Measurements from ENCODE around the gene CCDC141. TPM values are rescaled to one million over a fixed set of nuclear protein-coding genes. Genes with fewer than 3 reads are reported as not detected.

CCDC141 gene
- total RNA-seq, 2 experiments from 2014 or later: 30.6 to 31.5 TPM

DNA sequence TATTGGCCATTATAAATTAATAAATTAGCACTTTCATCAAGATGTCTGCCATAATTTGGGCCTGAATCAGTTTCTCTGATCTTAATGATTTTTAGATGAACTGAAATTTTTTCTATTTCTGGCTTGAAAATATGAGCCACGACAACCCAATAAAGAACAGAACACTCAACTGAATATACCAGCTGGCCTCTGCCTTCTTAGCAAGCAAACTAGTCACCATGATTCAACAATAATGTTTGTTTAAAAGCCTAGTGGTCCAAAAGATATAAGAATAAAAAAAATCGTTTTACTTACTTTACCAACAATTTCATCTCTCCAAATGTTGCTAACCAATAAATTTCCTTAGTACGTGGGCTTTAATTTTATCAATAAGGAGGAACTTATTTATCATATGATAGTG, 176.0 kb downstream of the CCDC141 start:
- Histone ChIP-seq H3K27ac (ENCODE audit: low read depth in 1 of 2, low read length in 2 of 2) (no peak overlapping the region), H3K36me3 (ENCODE audit: insufficient read depth, low read length) (no peaks in the 10 kb centered on the region), H3K27me3 (ENCODE audit: control insufficient read depth in 1 of 2, insufficient read depth in 2 of 2, low read length in 2 of 2) (no peaks in the 10 kb centered on the region), H3K9me3 (ENCODE audit: control insufficient read depth in 1 of 2, insufficient read depth in 1 of 2, low read length in 2 of 2) (no peaks in the 10 kb centered on the region), H3K4me1 (ENCODE audit: insufficient read depth, low read length) (no peaks in the 10 kb centered on the region), H3K4me3 (ENCODE audit: low read length) (no peak overlapping the region)
- CTCF ChIA-PET: no interaction called here
- Mint-ChIP-seq H3K36me3 (ENCODE audit: low read depth) (peaks cover 49% of the 10 kb centered on the region), H3K9me3 (no peaks in the 10 kb centered on the region), H3K4me3 (no peak overlapping the region), H3K27me3 (no peaks in the 10 kb centered on the region), H3K27ac (no peak overlapping the region), H3K4me1 (ENCODE audit: low read depth) (no peaks in the 10 kb centered on the region)
- TF ChIP-seq CTCF (IDR thresholded peaks at IDR 0.05): no peak
- POLR2A ChIA-PET: no interaction called here
- intact Hi-C loops (cut with DNase I, micrococcal nuclease): no loop called here
- no peak for DNase-seq
- ATAC-seq (ENCODE audit: poor library complexity): no peak

GRCh38 chr2:178871536-178871935, 178.4 kb downstream of the CCDC141 start:
- ATAC-seq (ENCODE audit: poor library complexity) (peak; percentile 32), DNase-seq (peak in 1 of 14 experiments; percentile 1)
- Mint-ChIP-seq H3K27ac (no peak overlapping the region), H3K4me3 (no peak overlapping the region), H3K36me3 (ENCODE audit: low read depth) (peaks cover 37% of the 10 kb centered on the region), H3K27me3 (no peaks in the 10 kb centered on the region), H3K9me3 (no peaks in the 10 kb centered on the region), H3K4me1 (ENCODE audit: low read depth) (no peaks in the 10 kb centered on the region)
- no peaks in the 10 kb centered on the region for H3K36me3 ChIP-seq (ENCODE audit: insufficient read depth, low read length)
- no peak overlapping the region for H3K27ac ChIP-seq (ENCODE audit: low read depth in 1 of 2, low read length in 2 of 2)
- POLR2A ChIA-PET: no interaction called here
- no peak for TF ChIP-seq CTCF (IDR thresholded peaks at IDR 0.05)
- CTCF ChIA-PET: no interaction called here
- intact Hi-C loops (cut with DNase I, micrococcal nuclease): no loop called here
- H3K4me3 ChIP-seq (ENCODE audit: low read length): no peak overlapping the region
- H3K9me3 ChIP-seq (ENCODE audit: control insufficient read depth in 1 of 2, insufficient read depth in 1 of 2, low read length in 2 of 2): no peaks in the 10 kb centered on the region
- no peaks in the 10 kb centered on the region for H3K4me1 ChIP-seq (ENCODE audit: insufficient read depth, low read length)
- H3K27me3 ChIP-seq (ENCODE audit: control insufficient read depth in 1 of 2, insufficient read depth in 2 of 2, low read length in 2 of 2): no peaks in the 10 kb centered on the region

GRCh38 chr2:178870703-178871102, 179.2 kb downstream of the CCDC141 start:
- Histone ChIP-seq H3K27me3 (ENCODE audit: control insufficient read depth in 1 of 2, insufficient read depth in 2 of 2, low read length in 2 of 2) (no peaks in the 10 kb centered on the region), H3K4me3 (ENCODE audit: low read length) (no peak overlapping the region), H3K27ac (ENCODE audit: low read depth in 1 of 2, low read length in 2 of 2) (no peak overlapping the region), H3K9me3 (ENCODE audit: control insufficient read depth in 1 of 2, insufficient read depth in 1 of 2, low read length in 2 of 2) (no peaks in the 10 kb centered on the region), H3K36me3 (ENCODE audit: insufficient read depth, low read length) (no peaks in the 10 kb centered on the region), H3K4me1 (ENCODE audit: insufficient read depth, low read length) (no peaks in the 10 kb centered on the region)
- intact Hi-C loops (cut with DNase I, micrococcal nuclease): no loop called here
- no peak for TF ChIP-seq CTCF (IDR thresholded peaks at IDR 0.05)
- Mint-ChIP-seq H3K27ac (no peak overlapping the region), H3K36me3 (ENCODE audit: low read depth) (peaks cover 34% of the 10 kb centered on the region), H3K9me3 (no peaks in the 10 kb centered on the region), H3K4me1 (ENCODE audit: low read depth) (no peaks in the 10 kb centered on the region), H3K4me3 (no peak overlapping the region), H3K27me3 (no peaks in the 10 kb centered on the region)
- ChIA-PET CTCF (no interaction called here), POLR2A (no interaction called here)
- no peak for ATAC-seq (ENCODE audit: poor library complexity)
- DNase-seq: no peak
